Upper lobe of left lung (tissue), 4 donors: Measurements from ENCODE around the gene UGT1A8.

Experiments used
- EP300 ChIP-seq, 4 donors: sonication (generic); formaldehyde crosslinking; IDR thresholded peaks; one replicate each; pipeline ENCODE4 v1.5.1; 2017; ENCODE audit warnings: antibody characterized with exemption in 4 of 4, control low read depth in 2 of 4
- POLR2A ChIP-seq, 4 donors: fragments of 450-650 bp; IDR thresholded peaks; one replicate each; pipeline ENCODE4 v1.5.1; 2016 to 2017; ENCODE audit warnings: antibody characterized with exemption in 4 of 4, mild to moderate bottlenecking in 2 of 4

DNA sequence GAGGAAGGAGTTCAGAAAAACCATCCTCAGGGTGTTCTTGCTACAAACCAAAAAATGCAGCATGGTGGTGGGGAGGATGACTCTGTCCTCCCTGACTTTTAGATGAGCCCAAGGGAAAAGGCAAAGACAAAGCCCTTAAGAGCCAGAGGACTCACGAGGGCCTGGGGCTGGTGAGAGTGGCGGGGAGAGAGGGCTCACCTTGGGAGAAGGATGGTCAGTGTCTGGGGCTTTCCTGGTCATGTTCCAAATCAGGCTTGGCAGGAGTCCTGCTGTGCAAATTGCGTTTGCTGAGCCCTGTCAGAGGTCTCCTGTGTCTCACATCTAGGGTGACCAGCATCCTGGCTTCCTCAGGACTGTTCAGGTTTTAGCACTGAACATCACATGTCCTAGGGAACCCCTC, 147.3 kb downstream of the UGT1A8 start:
- TF ChIP-seq POLR2A (IDR thresholded peaks at IDR 0.05), result no peak
- TF ChIP-seq EP300 (IDR thresholded peaks at IDR 0.05), result no peak
